GM19023 (cell line): ENCODE measurements around the gene COX20.

Experiments
- ATAC-seq: cut with Tn5 transposase; IDR thresholded peaks from one replicate; pipeline ENCODE4 v1.9.1; 2021; ENCODE audit warnings: mild to moderate bottlenecking, moderate library complexity; ENCODE audit not compliant: unreplicated experiment

The COX20 gene

DNA sequence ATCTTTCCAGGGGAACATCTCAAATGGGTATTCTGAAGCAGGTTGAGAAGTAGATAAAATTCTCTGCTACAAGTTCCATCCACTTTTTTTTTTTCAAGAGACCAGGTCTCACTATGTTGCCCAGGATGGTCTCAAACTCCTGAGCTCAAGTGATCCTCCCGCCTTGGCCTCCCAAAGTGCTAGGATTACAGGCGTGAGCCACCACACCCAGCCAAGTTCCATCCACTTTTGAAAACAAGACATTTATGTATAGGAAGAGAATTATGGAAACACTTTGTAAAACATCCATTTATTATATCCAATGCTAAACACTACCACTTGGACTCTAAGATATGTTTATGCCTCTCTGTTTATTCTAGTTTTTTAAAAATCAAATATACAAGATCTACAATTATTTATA, 15.4 kb downstream of the COX20 start:
- ATAC-seq = no peak

DNA sequence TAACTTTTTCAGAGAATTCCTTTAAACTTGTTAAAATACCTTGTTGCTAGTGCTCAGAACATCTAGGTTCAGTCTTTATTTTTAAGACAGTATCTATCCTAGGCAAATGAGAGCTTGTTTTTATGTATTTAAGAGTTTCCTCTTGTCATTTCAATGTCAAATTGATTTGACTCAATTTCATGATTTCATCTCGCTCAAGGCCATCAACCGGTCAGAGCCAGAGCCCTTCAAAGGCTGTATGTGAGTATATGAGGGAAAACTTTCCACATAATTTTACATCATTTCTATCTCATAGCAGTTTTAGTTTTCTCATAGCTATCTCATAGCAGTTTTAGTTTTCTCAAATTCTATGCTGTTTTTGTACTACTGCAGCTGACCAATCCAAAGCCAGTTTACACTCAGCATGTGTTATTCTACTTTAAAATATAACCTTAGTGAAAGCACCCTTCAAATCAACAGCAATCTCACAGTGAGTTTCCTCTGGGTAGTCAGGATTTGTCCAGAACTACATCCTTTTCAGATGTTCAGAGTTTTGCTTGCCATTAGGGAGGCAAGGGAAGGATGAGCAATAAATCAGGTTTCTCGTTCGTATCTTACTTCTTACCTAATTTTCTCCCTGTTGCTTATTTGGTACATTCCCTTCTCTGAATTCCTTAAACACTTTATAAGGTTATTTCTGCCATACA, 16.2 kb downstream of the COX20 start:
- no peak for ATAC-seq

DNA sequence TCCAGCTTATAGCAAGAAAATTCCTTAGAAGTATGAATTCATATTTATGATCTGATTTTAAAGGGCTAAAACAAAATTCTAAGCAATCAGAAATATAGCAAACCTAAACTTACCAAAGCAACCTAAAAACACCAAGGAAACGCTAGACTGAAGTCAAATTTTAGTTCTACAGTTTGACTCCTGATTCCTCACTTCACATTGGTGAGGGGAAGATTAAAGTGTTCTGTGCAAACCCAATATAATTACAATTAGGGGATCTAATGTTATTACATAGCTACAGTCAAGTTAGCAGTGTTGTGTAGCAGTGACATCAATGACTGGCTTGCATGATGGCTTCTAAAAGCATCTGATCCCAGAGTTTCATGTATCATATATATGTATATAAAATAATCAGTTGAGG, 17.2 kb downstream of the COX20 start:
- ATAC-seq = no peak

GRCh38 chr1:244854166-244854565, 18.7 kb downstream of the COX20 start:
- ATAC-seq = no peak

DNA sequence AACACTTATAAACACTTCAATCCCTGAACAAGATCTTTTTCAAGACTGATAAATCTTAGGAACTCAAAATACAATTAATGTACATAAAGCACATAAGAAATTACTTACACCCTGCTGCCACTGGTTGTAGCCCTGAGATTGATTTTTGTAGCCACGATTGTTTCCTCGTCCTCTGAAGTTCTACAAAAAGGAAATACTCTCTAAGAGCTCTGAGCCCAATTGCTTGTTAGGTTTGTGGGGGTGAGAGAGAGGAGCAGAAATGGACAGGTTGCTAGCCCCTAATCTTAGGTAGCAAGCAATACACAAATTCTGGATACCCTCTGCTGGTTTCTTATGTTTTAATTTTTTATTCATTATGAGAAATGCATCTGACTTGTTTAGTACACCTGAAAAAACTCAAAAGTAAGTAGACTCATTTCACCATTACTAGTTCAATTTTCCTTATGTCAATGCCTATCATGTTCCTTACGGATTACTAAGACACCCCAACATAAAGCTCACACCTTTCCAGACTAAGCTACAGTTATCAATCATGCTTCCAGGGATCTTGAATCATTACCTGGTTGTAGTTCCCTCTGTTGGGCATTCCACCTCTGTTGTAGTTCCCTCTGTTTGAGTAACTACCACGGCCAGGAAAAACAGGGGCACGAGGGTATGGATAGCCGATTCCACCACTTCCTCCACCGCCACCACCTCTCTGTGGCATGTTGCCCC, 19.6 kb downstream of the COX20 start:
- ATAC-seq = no peak

- ATAC-seq = no peak
Observed at GRCh38 chr1:244857761-244858160, 22.3 kb downstream of the COX20 start.

GRCh38 chr1:244858357-244858756, 22.9 kb downstream of the COX20 start:
- no peak for ATAC-seq

- no peak for ATAC-seq
Observed at GRCh38 chr1:244860078-244860477, 24.6 kb downstream of the COX20 start.

DNA sequence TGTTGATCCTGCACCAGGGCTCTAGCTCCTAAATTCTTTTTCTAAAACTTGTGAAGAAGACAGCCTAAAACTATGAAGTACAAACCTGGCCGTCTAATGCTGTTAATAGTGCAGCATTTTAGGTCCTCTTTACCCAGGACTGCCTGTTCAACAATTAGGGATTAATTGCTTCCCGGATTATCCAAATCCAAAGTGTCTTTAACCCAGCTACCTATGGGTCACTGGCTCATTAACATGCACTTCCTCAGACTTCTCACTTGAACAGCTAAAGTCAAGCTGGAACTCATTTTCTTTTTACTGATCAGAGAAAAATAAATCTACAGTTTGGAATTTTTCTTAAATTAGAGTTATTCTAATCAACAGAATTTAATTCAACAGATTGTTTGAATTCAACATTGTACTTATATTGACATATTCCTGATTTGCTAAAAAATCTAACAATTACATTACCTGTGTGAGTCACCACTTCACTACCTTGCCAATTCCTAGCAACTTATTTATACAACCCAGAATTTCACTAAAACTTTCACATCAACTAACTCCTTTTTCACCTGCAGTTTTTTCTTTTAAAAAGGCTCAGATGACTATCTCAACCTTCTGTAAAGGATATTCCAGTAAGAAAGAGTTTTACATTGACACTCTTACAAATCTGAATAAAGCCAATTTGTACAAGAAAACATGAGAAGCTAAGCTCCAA, 25.6 kb downstream of the COX20 start:
- ATAC-seq = no peak

DNA sequence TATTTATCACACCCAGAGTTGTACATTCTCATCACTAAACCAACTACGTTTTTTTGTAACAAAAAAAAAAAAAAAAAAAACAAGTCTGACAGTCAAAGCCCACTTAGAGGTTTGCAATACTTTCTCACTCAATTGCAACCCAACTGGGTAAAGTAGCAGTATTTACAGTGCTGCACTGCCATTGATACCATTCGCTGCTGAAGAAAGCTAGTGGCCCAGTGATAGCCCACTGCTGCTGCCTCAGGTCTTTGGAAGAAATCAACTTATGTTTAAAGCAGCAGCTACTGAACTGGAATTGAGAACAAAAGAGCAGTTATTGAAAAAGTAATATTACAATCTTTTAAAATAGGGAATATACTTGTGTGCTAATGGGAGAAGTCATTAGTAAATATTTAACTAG, 26.2 kb downstream of the COX20 start:
- ATAC-seq = no peak

DNA sequence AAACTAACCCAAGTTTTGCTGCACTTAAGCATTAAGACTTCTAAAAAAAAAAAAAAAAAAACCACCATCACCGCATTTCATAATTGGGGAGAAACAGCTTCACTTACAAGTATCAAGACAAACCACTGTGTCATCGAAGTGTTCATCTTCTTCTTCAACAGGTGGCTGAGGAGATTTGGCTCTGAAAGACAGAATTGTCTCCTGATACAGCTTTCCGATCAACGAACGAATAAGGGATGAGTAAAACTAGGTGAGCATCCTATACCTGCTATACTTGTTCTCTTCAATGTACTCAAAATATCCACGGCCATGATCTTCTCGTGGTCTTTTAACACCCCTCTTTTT, 26.9 kb downstream of the COX20 start:
- ATAC-seq = no peak

DNA sequence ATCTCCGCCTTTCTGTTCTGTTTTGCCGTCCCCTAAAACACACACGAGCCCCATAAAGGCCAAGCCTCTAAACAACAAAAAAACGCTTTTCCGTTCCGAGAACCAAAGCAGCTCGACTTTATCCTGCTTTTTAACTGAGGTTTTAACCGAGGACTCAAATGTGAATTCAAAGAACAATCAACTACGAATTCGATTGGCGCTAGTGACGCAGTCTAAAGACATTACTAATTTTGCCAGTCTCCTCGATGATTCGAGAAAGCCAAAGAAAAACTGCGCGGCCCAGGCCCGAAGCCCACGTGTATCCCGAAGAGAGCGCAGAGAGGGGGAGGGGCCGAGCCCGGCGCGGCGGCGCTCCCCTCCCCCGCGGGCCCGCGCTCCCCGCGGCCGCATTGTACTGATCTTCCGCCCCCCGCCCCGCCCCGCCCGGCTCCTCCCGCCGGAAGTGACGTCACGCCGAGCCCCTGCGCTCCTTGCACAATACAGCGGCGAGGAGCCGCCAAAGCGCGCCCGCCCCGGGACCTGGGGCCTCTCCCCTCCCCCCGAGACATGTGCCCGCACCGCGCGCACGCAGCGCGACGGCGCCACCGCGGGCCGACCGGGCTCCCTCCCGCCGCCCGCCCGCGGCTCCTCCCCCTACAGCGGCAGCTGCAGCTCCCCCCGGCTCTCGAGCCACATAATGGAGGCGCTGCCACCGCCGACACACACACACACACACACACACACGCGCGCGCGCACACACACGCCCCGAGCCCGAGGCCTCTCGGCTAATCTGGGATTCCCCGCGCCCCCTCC, 27.4 kb downstream of the COX20 start:
- ATAC-seq = peak; percentile 55

GRCh38 chr1:244863491-244864252, 28.2 kb downstream of the COX20 start:
- ATAC-seq = peak; percentile 8

DNA sequence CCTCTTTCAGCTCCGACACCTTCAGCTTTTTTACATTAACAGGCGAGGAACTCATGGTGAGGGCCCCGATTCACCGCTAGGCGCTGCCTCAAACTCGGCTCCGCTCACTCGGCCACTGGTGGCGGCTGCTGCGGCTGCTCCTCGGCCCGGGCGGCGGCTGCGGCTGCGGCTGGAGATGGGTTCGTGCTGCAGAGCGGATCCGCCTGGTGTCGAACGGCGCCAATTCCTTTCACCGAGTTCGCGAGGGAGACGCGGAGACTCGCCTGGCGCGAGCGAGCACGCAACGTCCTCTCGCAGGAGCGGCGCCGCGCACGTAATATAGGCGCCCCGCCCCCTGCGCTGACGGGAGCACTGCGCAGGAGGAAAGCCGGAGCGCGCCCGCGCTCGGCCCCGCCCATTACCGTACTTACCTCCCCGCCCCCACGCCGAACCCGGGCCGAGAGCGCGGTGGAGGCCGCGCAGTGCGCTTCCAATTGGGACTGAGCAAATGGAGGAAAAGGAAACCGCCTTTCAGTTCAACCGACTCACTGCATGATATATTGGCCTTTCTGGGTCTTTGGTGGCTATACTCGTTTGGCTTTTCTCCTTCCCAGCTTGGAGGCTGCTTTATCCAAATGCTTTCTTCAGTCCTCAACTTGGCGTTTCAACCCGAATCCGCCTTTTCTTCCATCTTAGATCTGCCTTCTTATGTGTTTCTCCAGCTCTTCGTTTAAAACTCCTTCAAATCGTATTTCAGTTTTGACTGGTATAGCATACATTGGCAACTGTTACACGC, 29.0 kb downstream of the COX20 start, which contains the start of gene HNRNPU:
TSS of gene HNRNPU (minus strand) at position 291 of the 775 bp plus-strand sequence. CDS start at position 55, 236 bp downstream.
- peak; percentile 63 for ATAC-seq

GRCh38 chr1:244865028-244865371, 29.5 kb downstream of the COX20 start:
- ATAC-seq = no peak

GRCh38 chr1:244865820-244866219, 30.4 kb downstream of the COX20 start:
- ATAC-seq = no peak

- ATAC-seq = no peak
Observed at GRCh38 chr1:244866355-244866754, 30.9 kb downstream of the COX20 start.

GRCh38 chr1:244868484-244869363, 33.3 kb downstream of the COX20 start:
- no peak for ATAC-seq

DNA sequence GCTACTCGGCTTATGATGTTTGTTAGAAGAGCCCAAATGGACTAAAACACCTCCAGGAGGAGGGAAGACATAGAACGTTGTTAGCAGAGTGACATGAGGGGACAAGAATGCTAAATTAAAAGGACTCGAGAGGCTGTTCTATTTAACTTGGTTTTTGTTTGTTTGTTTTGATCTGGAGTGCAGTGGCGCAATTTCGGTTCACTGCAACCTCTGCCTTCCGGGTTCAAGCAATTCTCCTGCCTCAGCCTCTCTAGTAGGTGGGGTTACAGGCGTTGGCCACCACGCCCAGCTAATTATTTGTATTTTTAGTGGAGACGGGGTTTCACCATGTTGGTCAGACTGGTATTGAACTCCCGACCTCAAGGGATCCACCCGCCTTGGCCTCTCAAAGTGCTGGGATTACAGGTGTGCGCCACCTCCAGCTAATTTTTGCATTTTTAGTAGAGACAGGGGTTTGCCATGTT, 33.9 kb downstream of the COX20 start:
- no peak for ATAC-seq
